ENCODE data around the gene EVI5L.
A peak's percentile ranks its signal among the peaks of the same experiment; 100 is the strongest.

The EVI5L gene

DNA sequence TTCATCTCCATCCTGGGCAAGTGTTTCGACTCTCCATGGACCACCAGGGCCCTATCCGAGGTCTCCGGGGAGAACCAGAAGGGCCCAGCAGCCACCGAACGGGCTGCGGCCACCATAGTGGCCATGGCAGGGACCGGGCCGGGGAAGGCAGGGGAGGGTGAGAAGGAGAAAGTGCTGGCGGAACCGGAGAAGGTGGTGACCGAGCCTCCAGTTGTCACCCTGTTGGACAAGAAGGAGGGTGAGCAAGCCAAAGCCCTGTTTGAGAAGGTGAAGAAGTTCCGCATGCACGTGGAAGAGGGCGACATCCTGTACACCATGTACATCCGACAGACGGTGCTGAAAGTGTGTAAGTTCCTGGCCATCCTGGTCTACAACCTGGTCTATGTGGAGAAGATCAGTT lies 68.9 kb downstream of the EVI5L start:
- no peak for DNase-seq (ENCODE audit: low read depth, low spot score)
- Histone ChIP-seq H3K4me3 (ENCODE audit: low read length) (no peak overlapping the region), H3K36me3 (ENCODE audit: control insufficient read depth, insufficient read depth, low read length) (no peaks in the 10 kb centered on the region), H3K4me1 (ENCODE audit: control insufficient read depth, insufficient read depth, low read length) (no peaks in the 10 kb centered on the region), H3K27ac (ENCODE audit: low read length) (no peak overlapping the region), H3K27me3 (ENCODE audit: control insufficient read depth, insufficient read depth, low read length) (no peaks in the 10 kb centered on the region), H3K9me3 (ENCODE audit: control insufficient read depth, insufficient read depth, low read length) (no peaks in the 10 kb centered on the region)
- no CpG with 5 or more reads among the region's 16 CpGs for WGBS (ENCODE audit: insufficient coverage, insufficient read length)

DNA sequence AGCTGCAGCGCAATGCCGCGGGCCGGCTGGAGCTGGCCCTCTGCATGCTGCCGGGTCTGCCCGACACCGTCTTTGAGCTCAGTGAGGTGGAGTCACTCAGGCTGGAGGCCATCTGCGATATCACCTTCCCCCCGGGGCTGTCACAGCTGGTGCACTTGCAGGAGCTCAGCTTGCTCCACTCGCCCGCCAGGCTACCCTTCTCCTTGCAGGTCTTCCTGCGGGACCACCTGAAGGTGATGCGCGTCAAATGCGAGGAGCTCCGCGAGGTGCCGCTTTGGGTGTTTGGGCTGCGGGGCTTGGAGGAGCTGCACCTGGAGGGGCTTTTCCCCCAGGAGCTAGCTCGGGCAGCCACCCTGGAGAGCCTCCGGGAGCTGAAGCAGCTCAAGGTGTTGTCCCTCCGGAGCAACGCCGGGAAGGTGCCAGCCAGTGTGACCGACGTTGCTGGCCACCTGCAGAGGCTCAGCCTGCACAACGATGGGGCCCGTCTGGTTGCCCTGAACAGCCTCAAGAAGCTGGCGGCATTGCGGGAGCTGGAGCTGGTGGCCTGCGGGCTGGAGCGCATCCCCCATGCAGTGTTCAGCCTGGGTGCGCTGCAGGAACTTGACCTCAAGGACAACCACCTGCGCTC lies 69.8 kb downstream of the EVI5L start:
- DNase-seq (ENCODE audit: low read depth, low spot score) = no peak
- H3K27ac ChIP-seq (ENCODE audit: low read length) = no peak overlapping the region
- no peaks in the 10 kb centered on the region for H3K4me1 ChIP-seq (ENCODE audit: control insufficient read depth, insufficient read depth, low read length)
- H3K36me3 ChIP-seq (ENCODE audit: control insufficient read depth, insufficient read depth, low read length) = no peaks in the 10 kb centered on the region
- no CpG with 5 or more reads among the region's 34 CpGs for WGBS (ENCODE audit: insufficient coverage, insufficient read length)
- H3K4me3 ChIP-seq (ENCODE audit: low read length) = no peak overlapping the region
- H3K27me3 ChIP-seq (ENCODE audit: control insufficient read depth, insufficient read depth, low read length) = no peaks in the 10 kb centered on the region
- no peaks in the 10 kb centered on the region for H3K9me3 ChIP-seq (ENCODE audit: control insufficient read depth, insufficient read depth, low read length)

DNA sequence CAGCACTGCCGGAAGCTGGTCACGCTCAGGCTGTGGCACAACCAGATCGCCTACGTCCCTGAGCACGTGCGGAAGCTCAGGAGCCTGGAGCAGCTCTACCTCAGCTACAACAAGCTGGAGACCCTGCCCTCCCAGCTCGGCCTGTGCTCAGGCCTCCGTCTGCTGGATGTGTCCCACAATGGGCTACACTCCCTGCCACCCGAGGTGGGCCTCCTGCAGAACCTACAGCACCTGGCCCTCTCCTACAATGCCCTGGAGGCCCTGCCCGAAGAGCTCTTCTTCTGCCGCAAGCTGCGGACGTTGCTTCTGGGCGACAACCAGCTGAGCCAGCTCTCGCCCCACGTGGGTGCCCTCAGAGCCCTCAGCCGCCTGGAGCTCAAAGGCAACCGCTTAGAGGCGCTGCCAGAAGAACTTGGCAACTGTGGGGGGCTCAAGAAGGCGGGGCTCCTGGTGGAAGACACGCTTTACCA lies 70.4 kb downstream of the EVI5L start:
- H3K4me1 ChIP-seq (ENCODE audit: control insufficient read depth, insufficient read depth, low read length) = no peaks in the 10 kb centered on the region
- H3K27me3 ChIP-seq (ENCODE audit: control insufficient read depth, insufficient read depth, low read length) = no peaks in the 10 kb centered on the region
- DNase-seq (ENCODE audit: low read depth, low spot score) = no peak
- no peak overlapping the region for H3K27ac ChIP-seq (ENCODE audit: low read length)
- H3K4me3 ChIP-seq (ENCODE audit: low read length) = no peak overlapping the region
- no CpG with 5 or more reads among the region's 21 CpGs for WGBS (ENCODE audit: insufficient coverage, insufficient read length)
- H3K9me3 ChIP-seq (ENCODE audit: control insufficient read depth, insufficient read depth, low read length) = no peaks in the 10 kb centered on the region
- no peaks in the 10 kb centered on the region for H3K36me3 ChIP-seq (ENCODE audit: control insufficient read depth, insufficient read depth, low read length)

DNA sequence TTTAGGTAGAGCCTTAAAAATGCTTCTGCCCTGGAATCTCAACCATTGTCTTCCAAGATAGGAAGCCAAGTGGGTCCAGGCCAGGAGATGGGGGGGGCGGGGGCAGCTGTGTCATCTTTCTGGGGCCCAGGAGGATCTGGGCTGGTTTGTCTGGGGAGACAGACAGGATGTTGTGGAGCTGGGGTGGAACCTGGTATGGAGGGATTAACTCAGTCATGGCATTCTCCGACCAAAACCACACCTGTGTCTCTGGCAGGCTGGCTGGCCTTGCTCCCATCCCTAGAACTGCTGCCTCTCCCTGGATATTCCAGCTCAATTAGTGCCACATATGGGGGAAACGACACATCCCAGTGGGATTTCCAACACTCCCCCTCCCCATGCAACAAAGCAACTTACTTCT lies 70.9 kb downstream of the EVI5L start:
- Histone ChIP-seq H3K27me3 (ENCODE audit: control insufficient read depth, insufficient read depth, low read length) (no peaks in the 10 kb centered on the region), H3K36me3 (ENCODE audit: control insufficient read depth, insufficient read depth, low read length) (no peaks in the 10 kb centered on the region), H3K4me3 (ENCODE audit: low read length) (no peak overlapping the region), H3K27ac (ENCODE audit: low read length) (no peak overlapping the region), H3K4me1 (ENCODE audit: control insufficient read depth, insufficient read depth, low read length) (no peaks in the 10 kb centered on the region), H3K9me3 (ENCODE audit: control insufficient read depth, insufficient read depth, low read length) (no peaks in the 10 kb centered on the region)
- WGBS (ENCODE audit: insufficient coverage, insufficient read length) = no CpG with 5 or more reads among the region's 3 CpGs
- no peak for DNase-seq (ENCODE audit: low read depth, low spot score)

DNA sequence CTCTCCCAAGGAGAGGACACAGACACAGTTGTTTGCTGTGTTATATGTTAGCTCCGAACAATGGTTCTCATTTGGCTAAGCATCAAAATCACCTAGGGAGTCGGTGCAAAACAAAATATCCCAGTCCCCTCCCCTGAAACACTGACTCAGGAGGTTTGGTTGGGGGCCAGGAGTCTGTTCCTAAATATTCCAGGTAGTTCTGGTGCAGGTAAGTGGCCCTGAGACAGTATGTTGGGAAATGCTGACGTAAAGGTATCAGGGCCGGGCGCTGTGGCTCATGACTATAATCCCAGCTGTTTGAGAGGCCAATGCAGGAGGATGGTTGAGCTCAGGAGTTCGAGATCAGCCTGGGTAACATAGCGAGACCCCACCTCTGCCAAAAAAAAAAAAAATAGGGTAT lies 71.3 kb downstream of the EVI5L start:
- no peaks in the 10 kb centered on the region for H3K4me1 ChIP-seq (ENCODE audit: control insufficient read depth, insufficient read depth, low read length)
- H3K36me3 ChIP-seq (ENCODE audit: control insufficient read depth, insufficient read depth, low read length) = no peaks in the 10 kb centered on the region
- no CpG with 5 or more reads among the region's 7 CpGs for WGBS (ENCODE audit: insufficient coverage, insufficient read length)
- H3K27me3 ChIP-seq (ENCODE audit: control insufficient read depth, insufficient read depth, low read length) = no peaks in the 10 kb centered on the region
- H3K27ac ChIP-seq (ENCODE audit: low read length) = no peak overlapping the region
- no peak overlapping the region for H3K4me3 ChIP-seq (ENCODE audit: low read length)
- no peak for DNase-seq (ENCODE audit: low read depth, low spot score)
- no peaks in the 10 kb centered on the region for H3K9me3 ChIP-seq (ENCODE audit: control insufficient read depth, insufficient read depth, low read length)

DNA sequence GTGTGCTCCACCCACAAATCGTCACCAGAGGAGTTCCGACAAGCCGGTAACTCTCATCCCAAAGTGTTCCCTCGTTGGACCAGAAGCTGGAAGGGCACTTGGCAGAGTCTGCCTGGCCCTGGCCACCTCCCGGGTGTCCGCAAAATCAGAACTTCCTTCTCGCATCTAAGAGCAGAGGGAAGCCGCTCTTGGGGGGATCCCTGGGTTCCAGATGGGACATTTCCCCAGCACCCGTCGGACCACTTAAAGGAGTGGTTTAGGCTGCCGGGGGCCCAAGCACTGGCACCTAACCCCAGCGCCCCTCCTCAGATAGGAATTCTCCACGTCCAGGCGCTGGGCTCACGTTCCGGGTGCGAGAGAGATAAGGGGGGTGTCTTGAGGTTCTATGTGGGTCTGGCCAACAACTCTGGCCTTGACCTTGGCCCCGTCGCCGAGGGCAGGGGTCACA lies 72.8 kb downstream of the EVI5L start:
- no CpG with 5 or more reads among the region's 20 CpGs for WGBS (ENCODE audit: insufficient coverage, insufficient read length)
- DNase-seq (ENCODE audit: low read depth, low spot score) = no peak
- no peaks in the 10 kb centered on the region for H3K9me3 ChIP-seq (ENCODE audit: control insufficient read depth, insufficient read depth, low read length)
- H3K4me3 ChIP-seq (ENCODE audit: low read length) = peak overlapping the region; percentile 28; the same call in 1 of the 2 replicates
- no peaks in the 10 kb centered on the region for H3K27me3 ChIP-seq (ENCODE audit: control insufficient read depth, insufficient read depth, low read length)
- H3K36me3 ChIP-seq (ENCODE audit: control insufficient read depth, insufficient read depth, low read length) = peaks cover 4% of the 10 kb centered on the region; the same call in 1 of the 2 replicates
- no peak overlapping the region for H3K27ac ChIP-seq (ENCODE audit: low read length)
- H3K4me1 ChIP-seq (ENCODE audit: control insufficient read depth, insufficient read depth, low read length) = no peaks in the 10 kb centered on the region

DNA sequence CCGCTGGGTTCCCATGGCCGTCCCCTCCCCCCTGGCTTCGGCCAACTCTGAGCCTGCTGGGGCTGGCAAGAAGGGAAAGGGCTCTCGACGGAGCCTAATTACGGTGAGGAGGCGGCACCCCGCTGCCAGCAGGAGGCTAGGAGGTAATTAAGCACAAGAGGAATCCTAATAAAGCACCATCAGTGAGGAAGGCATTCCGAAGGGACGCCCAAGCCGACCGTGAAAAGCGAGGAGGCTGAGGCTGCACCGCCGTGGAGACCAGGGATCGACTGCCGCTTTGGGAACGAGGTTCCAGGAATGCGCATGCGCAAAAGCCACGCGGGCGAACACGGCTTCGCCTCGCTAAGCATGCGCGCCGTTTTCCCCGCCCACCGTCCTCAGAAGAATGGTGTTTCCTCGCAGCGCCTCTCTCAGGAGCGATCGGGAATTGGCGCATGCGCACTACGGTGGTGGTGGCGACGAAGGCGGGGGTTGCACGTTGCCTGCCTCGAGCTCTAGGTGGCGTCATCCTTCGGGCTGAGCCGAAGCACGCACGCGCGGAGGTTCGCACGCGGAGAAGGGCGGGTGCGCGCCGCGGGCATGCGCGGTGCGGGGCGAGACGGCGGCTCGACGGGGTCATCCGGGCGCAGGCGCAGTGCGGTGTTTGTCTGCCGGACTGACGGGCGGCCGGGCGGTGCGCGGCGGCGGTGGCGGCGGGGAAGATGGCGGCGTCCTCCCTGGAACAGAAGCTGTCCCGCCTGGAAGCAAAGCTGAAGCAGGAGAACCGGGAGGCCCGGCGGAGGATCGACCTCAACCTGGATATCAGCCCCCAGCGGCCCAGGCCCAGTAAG lies 73.4 kb downstream of the EVI5L start, which contains the start of gene MAP2K7:
MAP2K7 (plus strand) TSS at position 634 of the 830 bp plus-strand sequence; CDS start at position 702, 68 bp downstream.
- no peaks in the 10 kb centered on the region for H3K27me3 ChIP-seq (ENCODE audit: control insufficient read depth, insufficient read depth, low read length)
- peak; percentile 100 for DNase-seq (ENCODE audit: low read depth, low spot score)
- peaks cover 4% of the 10 kb centered on the region; the same call in 1 of the 2 replicates for H3K36me3 ChIP-seq (ENCODE audit: control insufficient read depth, insufficient read depth, low read length)
- H3K4me1 ChIP-seq (ENCODE audit: control insufficient read depth, insufficient read depth, low read length) = no peaks in the 10 kb centered on the region
- H3K27ac ChIP-seq (ENCODE audit: low read length) = no peak within 1 kb of the TSS
- WGBS (ENCODE audit: insufficient coverage, insufficient read length) = no CpG with 5 or more reads among the region's 89 CpGs
- H3K9me3 ChIP-seq (ENCODE audit: control insufficient read depth, insufficient read depth, low read length) = no peaks in the 10 kb centered on the region
- H3K4me3 ChIP-seq (ENCODE audit: low read length) = peak within 1 kb of the TSS; percentile 61

DNA sequence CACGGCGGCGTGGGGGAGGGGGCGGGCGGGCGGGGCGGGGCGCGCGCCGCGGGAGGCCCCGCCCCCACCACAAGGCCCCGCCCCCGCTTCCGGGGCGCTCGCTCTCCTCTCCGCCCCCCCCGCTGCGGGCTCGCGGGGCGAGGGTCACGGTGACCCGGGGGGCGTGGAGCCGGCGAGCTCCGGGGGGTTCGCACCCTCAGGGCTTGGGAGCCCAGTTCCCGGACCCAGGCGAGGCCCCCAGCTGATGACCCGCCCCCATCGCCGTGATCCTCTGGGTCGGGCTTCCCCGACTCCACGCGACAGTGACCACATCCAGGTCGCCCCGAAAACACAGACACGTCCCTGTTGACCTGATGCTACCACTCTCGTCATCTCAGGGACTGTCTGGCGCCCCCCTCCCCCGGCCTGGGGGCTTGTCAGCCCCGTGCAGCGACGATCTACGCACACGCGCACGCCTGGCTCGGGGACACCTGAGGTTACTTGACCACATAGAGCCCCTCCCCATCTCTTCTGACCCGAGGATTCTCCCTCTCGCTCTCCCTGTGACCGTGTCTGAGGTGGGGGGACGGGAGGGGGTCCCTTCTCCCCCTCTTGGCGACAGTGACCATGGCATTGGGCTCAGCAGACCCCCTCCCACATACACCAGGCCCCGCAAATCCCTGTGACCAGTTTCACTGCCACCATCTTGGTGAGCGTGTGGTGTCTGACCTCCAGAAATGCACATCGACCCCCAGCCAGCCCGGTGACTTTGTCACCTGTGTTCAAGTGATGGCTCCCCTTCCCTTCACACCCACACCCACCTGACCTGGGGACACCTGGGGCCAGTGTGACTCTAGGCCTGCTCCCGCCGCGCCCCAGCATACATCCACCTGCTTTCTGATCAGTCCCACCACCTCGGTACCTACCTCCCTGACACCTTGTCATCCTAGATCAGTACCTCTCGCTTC lies 74.3 kb downstream of the EVI5L start:
- Histone ChIP-seq H3K4me3 (ENCODE audit: low read length) (peak overlapping the region; percentile 61), H3K9me3 (ENCODE audit: control insufficient read depth, insufficient read depth, low read length) (no peaks in the 10 kb centered on the region), H3K27ac (ENCODE audit: low read length) (no peak overlapping the region), H3K36me3 (ENCODE audit: control insufficient read depth, insufficient read depth, low read length) (peaks cover 7% of the 10 kb centered on the region; the same call in 1 of the 2 replicates), H3K4me1 (ENCODE audit: control insufficient read depth, insufficient read depth, low read length) (no peaks in the 10 kb centered on the region), H3K27me3 (ENCODE audit: control insufficient read depth, insufficient read depth, low read length) (no peaks in the 10 kb centered on the region)
- WGBS (ENCODE audit: insufficient coverage, insufficient read length) = no CpG with 5 or more reads among the region's 68 CpGs
- DNase-seq (ENCODE audit: low read depth, low spot score) = no peak

DNA sequence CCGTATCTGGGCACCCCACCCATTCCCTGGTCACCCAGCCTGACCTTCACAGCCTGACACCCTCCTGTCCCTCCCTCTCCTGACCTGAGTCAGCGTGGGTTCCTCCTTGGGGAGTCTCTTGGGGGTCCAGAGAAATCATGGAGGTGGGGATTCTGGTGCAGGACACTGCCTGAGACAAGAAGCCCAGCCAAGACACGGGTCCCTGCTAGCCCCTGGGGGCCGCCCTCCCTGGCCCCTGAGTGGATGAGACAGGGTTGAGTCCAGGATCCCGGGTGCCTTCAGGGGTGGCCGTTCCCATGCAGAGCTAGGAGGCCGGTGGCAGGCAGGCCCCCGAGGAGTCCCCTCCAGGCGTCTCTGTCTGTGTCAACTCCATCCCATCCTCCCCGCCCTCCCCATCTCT lies 75.2 kb downstream of the EVI5L start:
- H3K4me3 ChIP-seq (ENCODE audit: low read length) = no peak overlapping the region
- H3K9me3 ChIP-seq (ENCODE audit: control insufficient read depth, insufficient read depth, low read length) = no peaks in the 10 kb centered on the region
- no peaks in the 10 kb centered on the region for H3K4me1 ChIP-seq (ENCODE audit: control insufficient read depth, insufficient read depth, low read length)
- WGBS (ENCODE audit: insufficient coverage, insufficient read length) = no CpG with 5 or more reads among the region's 10 CpGs
- H3K27me3 ChIP-seq (ENCODE audit: control insufficient read depth, insufficient read depth, low read length) = no peaks in the 10 kb centered on the region
- DNase-seq (ENCODE audit: low read depth, low spot score) = no peak
- H3K36me3 ChIP-seq (ENCODE audit: control insufficient read depth, insufficient read depth, low read length) = peaks cover 10% of the 10 kb centered on the region
- no peak overlapping the region for H3K27ac ChIP-seq (ENCODE audit: low read length)

DNA sequence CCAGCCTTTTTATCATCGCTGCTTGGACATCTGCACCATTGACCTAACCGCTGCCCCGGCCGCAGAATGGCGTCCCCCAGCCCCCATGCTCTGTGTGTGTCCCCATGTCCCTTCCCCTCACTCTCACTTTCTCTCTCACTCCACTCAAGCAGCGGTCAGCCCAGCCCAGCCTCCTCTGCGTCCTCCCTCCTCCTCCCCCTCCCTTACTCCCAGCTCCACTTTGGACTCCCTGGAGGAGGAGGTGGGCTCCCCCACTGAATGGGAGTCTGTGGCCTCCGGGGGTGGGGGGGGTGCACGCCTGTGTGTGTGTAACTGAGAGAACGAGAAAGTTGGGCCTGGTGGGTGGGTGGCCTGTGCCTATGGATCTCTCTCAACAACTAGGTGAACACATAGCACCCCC lies 75.8 kb downstream of the EVI5L start:
- no peaks in the 10 kb centered on the region for H3K9me3 ChIP-seq (ENCODE audit: control insufficient read depth, insufficient read depth, low read length)
- H3K27ac ChIP-seq (ENCODE audit: low read length) = no peak overlapping the region
- DNase-seq (ENCODE audit: low read depth, low spot score) = no peak
- WGBS (ENCODE audit: insufficient coverage, insufficient read length) = no CpG with 5 or more reads among the region's 10 CpGs
- H3K4me3 ChIP-seq (ENCODE audit: low read length) = no peak overlapping the region
- no peaks in the 10 kb centered on the region for H3K4me1 ChIP-seq (ENCODE audit: control insufficient read depth, insufficient read depth, low read length)
- peaks cover 16% of the 10 kb centered on the region for H3K36me3 ChIP-seq (ENCODE audit: control insufficient read depth, insufficient read depth, low read length)
- no peaks in the 10 kb centered on the region for H3K27me3 ChIP-seq (ENCODE audit: control insufficient read depth, insufficient read depth, low read length)

Measured in iPS DF 6.9 (cell line).